Stimulated activated CD8-positive, alpha-beta memory T cell treated with anti-CD3 and anti-CD28 coated beads, Interleukin-15, amount 100 ng/mL, for 1 hour (primary cell): ENCODE data around the gene COG1.
A peak's percentile ranks its signal among the peaks of the same experiment; 100 is the strongest.
"Not testable (repeated sequence)": the region's sequence is repeated elsewhere in the genome, so short reads cannot be mapped to it uniquely, and the experiment has no call there.

ENCODE experiments used
- DNase-seq: peaks from one replicate; pipeline ENCODE4 v3.0.0-alpha.2; 2020; ENCODE audit warnings: low read depth

The COG1 gene

GRCh38 chr17:73192894-73193701, at the start of gene COG1:
TSS of gene COG1 (plus strand) at chr17:73193055. CDS start at chr17:73193070, 15 bp downstream.
- DNase-seq: peak; percentile 82

GRCh38 chr17:73144209-73144608, 48.6 kb upstream of the COG1 start:
- DNase-seq: not testable (repeated sequence)

DNA sequence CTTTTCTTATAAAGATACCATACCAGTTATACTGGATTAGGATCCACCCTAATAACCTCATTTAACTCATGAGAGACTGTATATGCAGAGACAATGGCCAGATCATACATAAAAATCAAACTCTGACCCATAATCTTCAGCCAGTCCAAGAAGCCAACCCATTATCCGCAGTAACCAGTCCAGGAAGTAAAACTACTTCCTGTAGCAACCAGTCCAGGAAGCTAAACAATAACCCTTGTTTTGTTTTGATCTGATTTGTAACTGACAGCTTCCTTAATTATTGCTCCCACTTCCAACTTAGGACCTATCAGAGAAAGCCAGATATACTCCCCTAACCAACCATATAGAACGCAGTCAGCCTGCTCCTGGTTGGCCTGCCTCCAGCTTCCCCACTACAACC, 47.2 kb upstream of the COG1 start:
- DNase-seq: no peak

DNA sequence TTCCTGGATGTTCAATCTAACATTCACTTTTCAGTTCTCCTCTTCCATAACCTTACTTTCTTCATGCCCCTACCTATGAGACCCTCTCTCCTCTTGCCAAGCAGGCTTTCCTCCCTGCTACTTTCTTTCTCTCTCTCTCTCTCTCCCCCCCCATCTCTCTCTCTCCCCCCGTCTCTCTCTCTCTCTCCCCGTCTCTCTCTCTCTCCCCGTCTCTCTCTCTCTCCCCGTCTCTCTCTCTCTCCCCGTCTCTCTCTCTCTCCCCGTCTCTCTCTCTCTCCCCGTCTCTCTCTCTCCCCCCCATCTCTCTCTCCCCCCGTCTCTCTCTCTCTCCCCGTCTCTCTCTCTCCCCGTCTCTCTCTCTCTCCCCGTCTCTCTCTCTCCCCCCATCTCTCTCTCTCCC, 45.1 kb upstream of the COG1 start:
- DNase-seq: not testable (repeated sequence)

DNA sequence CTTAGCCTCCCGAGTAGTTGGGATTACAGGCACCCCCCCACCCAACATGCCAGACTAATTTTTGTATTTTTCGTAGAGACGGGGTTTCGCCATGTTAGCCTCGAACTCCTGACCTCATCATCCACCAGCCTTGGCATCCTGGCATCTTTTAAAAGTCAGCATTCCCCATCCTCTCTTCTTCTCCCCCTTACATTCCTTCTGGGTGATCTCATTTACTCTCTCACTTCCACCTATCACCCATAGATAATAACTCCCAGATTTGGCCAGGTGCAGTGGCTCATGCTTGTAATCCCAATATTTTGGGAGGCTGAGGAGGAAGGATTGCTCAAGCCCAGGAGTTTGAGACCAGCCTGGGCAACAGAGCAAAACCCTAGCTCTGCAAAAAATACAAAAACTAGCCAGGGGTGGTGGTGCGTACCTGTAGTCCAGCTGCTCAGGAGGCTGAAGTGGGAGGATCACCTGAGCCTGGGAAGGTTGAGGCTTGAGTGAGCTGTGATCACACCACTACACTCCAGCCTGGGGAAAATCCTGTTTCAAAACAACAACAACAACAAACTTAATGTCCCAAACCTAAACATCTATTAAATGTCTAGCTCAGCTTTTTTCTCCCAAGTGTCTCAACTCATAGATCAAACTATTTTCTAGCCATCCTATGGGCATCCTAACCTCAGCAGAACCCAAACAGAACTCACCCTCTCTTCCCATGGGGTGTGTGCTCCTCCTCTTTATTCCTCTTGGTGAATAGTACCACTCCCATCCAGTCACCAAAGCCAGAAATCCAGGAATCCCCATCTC, 44.1 kb upstream of the COG1 start:
- DNase-seq: no peak

GRCh38 chr17:73150622-73151300, 42.1 kb upstream of the COG1 start:
- DNase-seq: not testable (repeated sequence)

- DNase-seq: no peak
These were observed 40.8 kb upstream of the COG1 start for GRCh38 chr17:73151916-73152632.

DNA sequence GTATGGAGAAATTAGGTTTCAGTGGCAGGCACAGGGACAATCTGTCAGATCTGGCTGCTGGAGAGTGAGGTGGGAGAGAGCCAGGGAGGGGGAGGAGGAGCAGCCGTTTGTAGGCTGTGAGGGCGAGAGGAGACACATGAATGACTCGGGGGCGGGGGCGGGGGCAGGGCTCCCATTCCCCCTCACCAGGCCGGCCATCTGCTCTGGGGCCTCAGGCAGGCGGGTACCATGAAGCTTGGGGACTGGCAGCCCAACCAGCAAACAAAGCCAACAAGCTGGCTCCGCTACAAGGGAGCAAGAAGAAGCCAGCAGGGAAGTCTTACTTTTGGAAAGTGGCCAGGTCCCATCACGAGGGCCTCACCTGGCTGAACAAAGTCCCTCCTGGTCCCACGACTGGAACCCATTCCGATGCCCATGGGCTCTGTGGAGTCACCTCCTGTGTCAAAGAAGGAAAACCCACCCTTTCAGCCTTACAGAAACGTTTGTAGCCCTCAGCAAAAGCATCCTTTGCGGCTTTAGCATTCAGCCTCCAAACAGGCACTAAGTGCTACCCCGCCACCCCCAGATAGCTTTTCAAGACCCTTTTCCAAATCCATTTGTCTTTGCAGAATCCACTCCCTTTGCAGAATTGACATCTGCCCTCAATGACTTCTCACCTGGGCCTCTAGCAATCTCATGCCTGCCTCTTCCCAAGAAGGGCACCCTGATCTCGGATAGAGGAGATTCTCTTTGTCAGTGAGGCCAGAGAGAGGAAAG, 37.3 kb upstream of the COG1 start:
- DNase-seq: no peak

DNA sequence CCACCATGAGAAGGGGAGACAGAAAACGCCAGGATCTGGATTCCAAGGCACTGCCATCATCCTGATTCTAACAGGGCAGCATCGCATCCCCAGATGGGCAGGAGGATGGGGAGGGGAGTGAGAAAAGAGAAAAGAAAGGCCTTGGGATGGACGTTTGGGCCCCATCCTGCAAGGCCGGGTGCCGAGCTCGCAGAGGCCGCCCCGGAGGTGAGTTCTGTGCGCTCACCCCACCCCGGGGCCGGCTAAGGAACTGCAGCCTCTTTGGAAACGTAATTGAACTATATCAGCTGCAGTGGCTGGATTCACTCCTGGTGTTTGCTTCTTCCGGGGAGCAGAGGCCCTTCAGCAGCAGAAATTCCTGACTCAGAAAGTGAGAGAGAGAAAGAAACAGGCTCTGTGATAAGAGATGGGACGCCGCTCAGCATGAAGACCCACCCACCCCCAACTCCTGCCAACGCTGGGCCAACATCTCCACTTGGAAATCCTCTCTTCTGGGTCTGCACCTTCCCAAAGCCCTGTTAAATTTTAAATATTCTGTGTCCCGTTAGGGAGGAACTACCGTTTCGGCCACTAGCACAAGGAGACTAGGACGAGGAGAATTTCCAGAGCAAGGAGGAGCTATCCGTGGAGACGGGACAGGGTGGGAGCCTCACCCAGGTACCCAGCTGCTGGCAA, 36.6 kb upstream of the COG1 start:
- peak; percentile 11 for DNase-seq

DNA sequence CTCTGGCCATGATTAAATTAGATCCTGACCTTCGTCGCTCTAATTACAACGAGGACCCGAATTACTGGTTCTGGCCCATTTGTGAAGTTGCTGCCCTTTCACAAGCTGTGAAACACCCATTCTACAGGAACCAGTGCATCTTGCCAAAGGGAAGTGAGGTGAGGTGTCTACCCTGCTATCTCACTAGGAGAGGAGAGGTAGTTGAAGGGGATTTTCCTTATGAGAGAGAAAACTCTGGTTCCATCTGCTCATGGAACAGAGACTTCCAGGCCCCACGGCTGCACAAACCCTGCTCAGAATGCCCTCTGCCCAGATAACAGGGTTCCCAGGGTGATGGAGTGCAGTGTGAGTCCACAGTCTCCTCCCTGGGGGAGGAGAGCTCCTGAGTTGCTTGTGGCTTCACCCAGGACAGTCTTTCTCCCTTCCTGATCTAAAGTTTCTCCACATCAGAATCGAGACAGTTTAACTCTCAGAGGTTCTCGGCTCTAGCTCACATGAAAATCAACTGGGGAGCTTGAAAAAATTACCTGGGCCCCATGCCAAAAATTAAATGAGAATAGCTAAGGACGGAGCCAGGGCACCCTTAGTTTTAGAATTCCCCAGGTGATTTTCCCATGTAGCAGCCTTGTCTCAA, 35.9 kb upstream of the COG1 start:
- no peak for DNase-seq

DNA sequence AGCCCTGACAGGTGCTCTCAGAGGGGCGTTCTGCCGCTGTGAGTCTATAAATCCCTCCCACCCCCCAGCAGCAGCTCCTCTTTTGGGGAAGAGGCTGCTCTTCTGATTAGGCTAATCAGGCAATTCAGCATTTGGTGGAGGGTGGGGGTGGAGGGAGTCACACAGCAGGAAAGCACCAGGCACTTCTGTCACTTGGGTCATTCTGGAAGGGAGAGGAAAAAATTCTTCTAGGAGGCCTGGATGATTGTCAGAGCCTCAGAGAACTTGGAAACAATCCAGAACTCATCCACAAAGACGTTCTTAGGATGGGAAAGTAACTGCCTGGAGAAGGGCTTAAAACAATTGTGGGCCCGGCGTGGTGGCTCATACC, 35.3 kb upstream of the COG1 start:
- DNase-seq: no peak

DNA sequence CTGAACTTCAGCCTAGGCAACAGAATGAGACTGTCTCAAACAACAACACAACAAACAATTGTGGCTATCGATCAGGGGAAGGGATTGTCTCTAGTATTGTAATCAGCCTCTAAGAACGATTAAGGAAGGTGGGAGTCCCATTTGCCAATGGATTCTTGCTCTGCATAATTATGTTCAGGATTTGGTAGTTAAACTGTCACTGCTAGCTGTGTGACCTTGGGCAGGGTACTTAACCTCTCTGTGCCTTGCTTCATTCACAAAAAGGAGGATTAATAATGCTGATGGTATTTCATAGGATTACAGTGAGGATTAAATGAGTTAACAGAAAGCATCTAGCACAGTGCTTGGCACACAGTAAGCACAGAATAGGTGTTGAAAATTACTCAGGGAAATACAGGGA, 34.7 kb upstream of the COG1 start:
- no peak for DNase-seq

DNA sequence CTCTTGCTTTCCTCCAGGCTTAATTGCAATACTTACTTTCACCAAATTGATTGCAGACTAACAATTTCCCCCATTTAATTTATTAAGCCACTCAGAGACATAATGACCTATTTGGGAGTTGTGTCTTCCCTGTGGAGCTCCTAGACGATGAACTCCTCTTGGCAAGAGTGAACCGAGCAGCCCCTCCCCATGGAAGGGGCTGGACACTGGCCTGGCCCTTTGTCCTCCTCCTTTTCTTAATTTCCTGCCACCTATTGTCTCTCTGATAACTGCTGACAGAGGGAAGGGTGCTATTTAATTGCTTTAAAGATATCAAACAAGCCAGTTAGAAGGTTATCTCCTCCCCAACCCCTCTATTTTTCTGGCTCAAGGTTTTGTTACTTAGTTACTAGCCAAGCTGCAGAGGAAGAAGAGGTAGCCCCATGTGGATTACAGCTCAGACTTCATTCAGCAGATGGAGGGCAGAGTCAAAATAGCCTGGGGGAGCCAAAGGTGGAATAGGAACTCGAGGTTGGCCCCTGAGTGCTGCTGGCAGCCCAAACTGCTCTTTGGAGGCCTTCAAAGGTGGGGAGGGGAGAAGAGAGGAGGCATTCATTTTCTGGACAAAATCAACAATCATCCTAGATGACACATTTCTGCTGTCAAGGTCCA, 31.8 kb upstream of the COG1 start:
- DNase-seq: no peak

GRCh38 chr17:73163043-73163442, 29.8 kb upstream of the COG1 start:
- DNase-seq: no peak

DNA sequence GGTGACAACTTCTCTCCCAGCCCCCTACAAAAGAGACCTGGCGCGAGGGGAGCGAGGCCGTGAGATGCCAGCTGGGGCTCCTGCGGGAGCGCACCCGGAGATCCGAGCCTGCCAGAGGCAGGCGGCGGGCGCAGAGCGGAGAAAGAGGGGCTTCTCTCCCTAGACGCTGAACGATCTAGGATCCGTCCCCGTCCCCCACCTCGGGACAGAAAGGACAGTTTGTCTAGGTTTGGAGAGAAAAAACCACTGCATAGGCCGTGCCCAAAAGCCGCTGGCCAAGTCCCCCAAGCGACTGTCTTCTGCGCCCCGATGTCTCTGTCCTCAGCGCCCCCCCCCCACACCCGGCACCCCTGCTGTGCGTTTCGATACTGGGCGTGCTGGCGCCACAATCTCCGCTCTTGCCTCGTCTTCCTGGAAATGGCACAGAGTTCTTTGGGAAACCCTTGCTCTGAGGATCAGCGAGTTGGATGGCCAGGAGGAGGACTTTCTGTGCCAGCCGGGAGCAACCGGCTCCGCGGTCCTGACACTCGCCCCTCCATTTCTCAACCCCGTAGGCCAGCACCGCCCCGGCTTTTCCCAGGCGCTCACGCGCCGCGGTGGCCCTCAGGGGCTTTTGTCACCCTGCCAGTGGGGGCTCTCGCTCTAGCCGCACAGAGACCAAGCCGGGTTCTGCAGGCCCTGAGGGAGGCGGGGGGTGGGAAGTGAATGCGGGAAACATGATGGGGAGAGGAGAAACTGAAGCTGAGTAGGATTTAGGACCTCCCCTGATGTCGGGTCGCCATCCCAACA, 27.0 kb upstream of the COG1 start:
- no peak for DNase-seq

DNA sequence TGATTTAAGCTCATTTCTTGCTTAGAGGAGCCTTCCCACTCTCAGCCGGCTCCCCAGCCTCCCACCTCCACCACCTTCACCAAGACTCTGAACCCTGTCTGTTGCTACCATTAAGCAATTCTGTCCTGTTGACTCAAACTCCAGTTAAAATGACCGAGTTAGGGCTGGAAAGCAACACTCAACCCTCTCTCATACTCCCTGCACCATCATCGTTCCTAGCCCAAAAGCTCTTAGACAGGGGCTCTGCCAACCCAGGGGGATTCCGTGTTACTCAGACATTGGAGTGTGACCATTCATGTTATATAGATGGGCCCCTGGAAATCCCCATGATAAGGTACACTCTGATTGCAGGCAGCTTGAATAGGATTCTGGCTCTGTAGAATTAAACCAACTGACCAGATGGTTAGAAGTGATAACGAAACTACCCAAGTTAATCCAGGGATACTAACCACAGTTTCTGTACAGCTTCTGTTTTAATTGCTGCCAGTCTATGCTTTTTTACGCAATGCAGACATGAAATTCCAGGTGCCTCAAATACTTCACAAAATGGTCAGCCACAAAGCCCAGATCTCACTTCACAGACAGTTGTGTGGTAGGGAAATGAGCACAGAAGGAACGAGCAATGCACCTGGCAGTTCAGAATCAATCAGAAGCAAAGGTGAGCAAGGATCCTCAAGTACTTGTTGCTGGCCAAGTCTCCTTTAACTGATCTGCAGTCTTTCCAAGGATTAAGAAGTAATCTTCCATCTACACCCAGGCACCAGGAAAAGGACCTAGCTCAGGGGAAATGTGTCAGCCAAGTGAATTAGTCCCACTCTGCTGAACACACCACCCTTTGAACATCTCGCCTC, 25.9 kb upstream of the COG1 start:
- DNase-seq: no peak

DNA sequence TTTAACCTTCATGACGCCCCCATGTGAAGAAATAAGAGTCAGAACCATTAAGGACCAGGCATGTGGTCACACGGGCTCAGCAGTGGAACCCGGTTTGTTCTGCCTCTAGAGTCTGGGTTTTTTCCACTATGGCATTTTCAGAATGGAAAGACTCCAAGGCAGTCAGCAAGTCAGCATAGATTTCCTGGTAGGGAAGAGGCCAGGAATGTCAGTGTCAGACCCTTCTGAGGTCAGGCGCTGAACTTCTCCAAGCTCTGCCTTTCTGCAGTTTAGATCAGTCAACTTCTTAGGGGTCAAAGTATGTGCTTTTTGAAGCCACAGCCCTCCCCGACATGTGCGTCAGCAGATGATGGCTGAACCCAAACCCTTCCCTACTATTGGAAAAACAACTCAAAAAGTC, 24.2 kb upstream of the COG1 start:
- no peak for DNase-seq

- DNase-seq: no peak
These were observed 22.5 kb upstream of the COG1 start for GRCh38 chr17:73170324-73170723.
